Measurements from ENCODE around the gene C11orf68.

Gene C11orf68

GRCh38 chr11:65944191-65944590, 25.3 kb upstream of the C11orf68 start:
- DNase-seq, result no peak

GRCh38 chr11:65942531-65942930, 23.7 kb upstream of the C11orf68 start:
- no peak for DNase-seq

GRCh38 chr11:65941720-65942310, 23.0 kb upstream of the C11orf68 start:
- DNase-seq, result no peak

GRCh38 chr11:65937766-65938165, 18.9 kb upstream of the C11orf68 start:
- DNase-seq, result no peak

GRCh38 chr11:65934014-65934413, 15.2 kb upstream of the C11orf68 start:
- no peak for DNase-seq

GRCh38 chr11:65932558-65932919, 13.7 kb upstream of the C11orf68 start:
- DNase-seq, result no peak

GRCh38 chr11:65931773-65932557, 13.1 kb upstream of the C11orf68 start:
- DNase-seq, result no peak

GRCh38 chr11:65928667-65929066, 9.8 kb upstream of the C11orf68 start:
- no peak for DNase-seq

GRCh38 chr11:65927904-65928397, 9.1 kb upstream of the C11orf68 start:
- peak; percentile 80 for DNase-seq

GRCh38 chr11:65925397-65925796, 6.5 kb upstream of the C11orf68 start:
- no peak for DNase-seq

GRCh38 chr11:65922565-65922964, 3.7 kb upstream of the C11orf68 start:
- DNase-seq, result no peak

- DNase-seq, result no peak
Observed at GRCh38 chr11:65921876-65922275, 3.0 kb upstream of the C11orf68 start.

- no peak for DNase-seq
Observed at GRCh38 chr11:65921033-65921555, 2.2 kb upstream of the C11orf68 start.

GRCh38 chr11:65920372-65920802, 1.5 kb upstream of the C11orf68 start:
- no peak for DNase-seq

- no peak for DNase-seq
Observed at GRCh38 chr11:65919573-65920371, 910 bp upstream of the C11orf68 start.

GRCh38 chr11:65919141-65919572, 295 bp upstream of the C11orf68 start, which contains the start of gene DRAP1:
Gene DRAP1, plus strand, starts transcription at chr11:65919426. Its CDS starts 76 bp downstream, at chr11:65919502.
- DNase-seq, result peak; percentile 97

GRCh38 chr11:65917434-65918210, 1.2 kb downstream of the C11orf68 start:
- DNase-seq, result no peak

GRCh38 chr11:65917077-65917433, 1.8 kb downstream of the C11orf68 start:
- DNase-seq, result no peak

GRCh38 chr11:65916391-65916790, 2.5 kb downstream of the C11orf68 start:
- DNase-seq, result no peak

- no peak for DNase-seq
Observed at GRCh38 chr11:65915821-65916251, 3.0 kb downstream of the C11orf68 start.

- DNase-seq, result no peak
Observed at GRCh38 chr11:65915101-65915820, 3.6 kb downstream of the C11orf68 start.

- no peak for DNase-seq
Observed at GRCh38 chr11:65912845-65913244, 6.0 kb downstream of the C11orf68 start.
